ENCODE results near the gene KCNT2. TPM values are rescaled to one million over a fixed set of nuclear protein-coding genes. Genes with fewer than 3 reads are reported as not detected.
A peak's percentile ranks its signal among the peaks of the same experiment; 100 is the strongest.

The KCNT2 gene
- total and polyA plus RNA-seq, 2 of the 8 experiments (the other 6 are each of a cell fraction or from before 2014, with no cell fraction given): 2.3 to 10.2 TPM

- TF ChIP-seq FOSL1 (IDR thresholded peaks at IDR 0.05; ENCODE audit: insufficient read depth, low read depth, low read length): no peak
- no peak for TF ChIP-seq E2F6 (IDR thresholded peaks at IDR 0.05)
- 0 out of 2 replicates have a peak, but pooled peaks have one; percentile 27 for TF ChIP-seq ATF2 (IDR thresholded peaks at IDR 0.05; ENCODE audit: low read length)
- no peak for TF ChIP-seq NANOG (IDR thresholded peaks at IDR 0.05; ENCODE audit: insufficient read depth, low read depth, low read length, poor library complexity, severe bottlenecking)
- no peak for TF ChIP-seq TCF12 (IDR thresholded peaks at IDR 0.05; ENCODE audit: low read depth, low read length)
- TF ChIP-seq YY1 (IDR thresholded peaks at IDR 0.05; ENCODE audit: low read depth, low read length): no peak
- TF ChIP-seq SP2 (IDR thresholded peaks at IDR 0.05; ENCODE audit: low read length): no peak
- TF ChIP-seq SIX5 (IDR thresholded peaks at IDR 0.05; ENCODE audit: low read depth, low read length): no peak
- no peak for TF ChIP-seq ASH2L (IDR thresholded peaks at IDR 0.05; ENCODE audit: low read length)
- no peak for TF ChIP-seq ATF3 (IDR thresholded peaks at IDR 0.05; ENCODE audit: insufficient read depth, low read depth, low read length)
- no peak for TF ChIP-seq BACH1 (IDR thresholded peaks at IDR 0.05; ENCODE audit: low read length)
Observed at GRCh38 chr1:196607981-196608380, 259 bp downstream of the KCNT2 start (continued).

All from H1 (cell line).